Trophoblast cell (in vitro differentiated cells and primary cell): ENCODE results near the gene RAB1B.
A peak's percentile ranks its signal among the peaks of the same experiment; 100 is the strongest.

Experiments
- DNase-seq, 2 donors: peaks; one replicate each; pipeline ENCODE4 v3.0.0-alpha.2; 2016
- H2AFZ ChIP-seq: 2 replicates; pipeline ENCODE4 v1.6.1; 2013; ENCODE audit warnings: low read length, moderate library complexity, mild to moderate bottlenecking; ENCODE audit not compliant: insufficient read depth, poor library complexity
- H2AK5ac ChIP-seq: 2 replicates; pipeline ENCODE4 v1.6.1; 2013; ENCODE audit warnings: mild to moderate bottlenecking, low read length
- H2BK120ac ChIP-seq: 2 replicates; pipeline ENCODE4 v1.6.1; 2013; ENCODE audit warnings: low read length, mild to moderate bottlenecking, moderate library complexity; ENCODE audit not compliant: insufficient read depth, poor library complexity
- H2BK12ac ChIP-seq: 2 replicates; pipeline ENCODE4 v1.6.1; 2013; ENCODE audit warnings: mild to moderate bottlenecking, low read length, moderate library complexity
- H2BK5ac ChIP-seq: 2 replicates; pipeline ENCODE4 v1.6.1; 2013; ENCODE audit warnings: low read length, low read depth, moderate library complexity, mild to moderate bottlenecking; ENCODE audit not compliant: poor library complexity
- H3K14ac ChIP-seq: 2 replicates; pipeline ENCODE4 v1.6.1; 2013; ENCODE audit warnings: mild to moderate bottlenecking, low read length
- H3K18ac ChIP-seq: 2 replicates; pipeline ENCODE4 v1.6.1; 2013; ENCODE audit warnings: mild to moderate bottlenecking, low read length
- H3K23ac ChIP-seq: 2 replicates; pipeline ENCODE4 v1.6.1; 2013; ENCODE audit warnings: low read length
- H3K27ac ChIP-seq: 2 replicates; pipeline ENCODE4 v1.5.1; 2013; ENCODE audit warnings: low read depth, mild to moderate bottlenecking, inconsistent platforms, low read length, moderate library complexity
- H3K27me3 ChIP-seq: 2 replicates; pipeline ENCODE4 v1.6.1; 2013; ENCODE audit warnings: inconsistent platforms, mild to moderate bottlenecking, low read length, moderate library complexity; ENCODE audit not compliant: insufficient read depth
- H3K36me3 ChIP-seq, 2 experiments: 1 replicate in 1 of 2; 2 replicates in 1 of 2; pipeline ENCODE4 v1.6.1; 2013; ENCODE audit warnings: low read length in 2 of 2, mild to moderate bottlenecking in 2 of 2, moderate library complexity in 1 of 2; ENCODE audit not compliant: insufficient read depth in 2 of 2, control insufficient read depth in 1 of 2
- H3K4ac ChIP-seq: 2 replicates; pipeline ENCODE4 v1.6.1; 2013; ENCODE audit warnings: low read depth, mild to moderate bottlenecking, low read length, moderate library complexity
- H3K4me1 ChIP-seq, 2 experiments: 1 replicate in 1 of 2; 2 replicates in 1 of 2; pipeline ENCODE4 v1.6.1; 2013; ENCODE audit warnings: low read length in 2 of 2, mild to moderate bottlenecking in 2 of 2, moderate library complexity in 1 of 2; ENCODE audit not compliant: insufficient read depth in 2 of 2, control insufficient read depth in 1 of 2
- H3K4me2 ChIP-seq: 2 replicates; pipeline ENCODE4 v1.6.1; 2013; ENCODE audit warnings: inconsistent platforms, mild to moderate bottlenecking, low read length, moderate library complexity
- H3K4me3 ChIP-seq: 2 replicates; pipeline ENCODE4 v1.5.1; 2013; ENCODE audit warnings: mild to moderate bottlenecking, low read depth, low read length, inconsistent platforms
- H3K79me1 ChIP-seq: one replicate; pipeline ENCODE4 v1.6.1; 2013; ENCODE audit warnings: low read length
- H3K79me2 ChIP-seq: 2 replicates; pipeline ENCODE4 v1.6.1; 2013; ENCODE audit warnings: low read length, mild to moderate bottlenecking; ENCODE audit not compliant: control insufficient read depth, insufficient read depth, poor library complexity
- H3K9ac ChIP-seq: 2 replicates; pipeline ENCODE4 v1.6.1; 2013; ENCODE audit warnings: mild to moderate bottlenecking, low read length
- H3K9me3 ChIP-seq: 2 replicates; pipeline ENCODE4 v1.6.1; 2013; ENCODE audit warnings: low read depth, mild to moderate bottlenecking, control low read depth, inconsistent platforms, low read length; ENCODE audit not compliant: insufficient read depth
- H4K12ac ChIP-seq: 2 replicates; pipeline ENCODE4 v1.6.1; 2013; ENCODE audit warnings: low read depth, mild to moderate bottlenecking, low read length, moderate library complexity
- H4K8ac ChIP-seq: 2 replicates; pipeline ENCODE4 v1.6.1; 2013; ENCODE audit warnings: low read depth, mild to moderate bottlenecking, low read length, moderate library complexity
- H4K91ac ChIP-seq: one replicate; pipeline ENCODE4 v1.6.1; 2013; ENCODE audit warnings: low read depth, mild to moderate bottlenecking, low read length, moderate library complexity
- WGBS: extraction: QIAGEN DNeasy Blood & Tissue Kit; methylation state at CpG from one replicate; pipeline ENCODE4 v1.1.7; 2013; ENCODE audit warnings: missing lambda C conversion rate; ENCODE audit not compliant: insufficient read length, insufficient coverage; ENCODE audit errors: extremely low coverage; 5-methylcytosine and 5-hydroxymethylcytosine counted together

RAB1B gene

DNA sequence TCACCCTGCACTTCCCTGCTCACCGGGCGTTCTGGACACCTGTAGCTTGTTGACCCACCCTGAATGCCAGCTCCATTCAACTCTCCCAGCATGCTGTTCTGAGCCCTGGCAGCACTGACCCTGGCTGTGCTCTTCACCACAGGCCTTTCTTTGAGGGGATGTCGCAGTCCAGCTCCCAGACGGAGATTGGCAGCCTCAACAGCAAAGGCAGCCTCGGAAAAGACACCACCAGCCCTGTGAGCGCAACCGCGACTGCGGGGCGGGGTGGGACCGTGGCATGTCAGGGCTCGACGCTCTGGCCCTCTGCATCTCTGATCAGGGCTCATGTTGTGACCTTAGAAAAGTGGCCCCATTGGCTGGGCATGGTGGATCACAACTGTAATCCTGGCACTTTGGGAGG is 47.4 kb upstream of the RAB1B start:
- H4K91ac ChIP-seq = no peak overlapping the region
- peaks cover 50 to 67% of the 10 kb centered on the region in 2 experiments for H3K36me3 ChIP-seq
- no peak overlapping the region for H4K12ac ChIP-seq
- H3K9ac ChIP-seq = no peak overlapping the region
- H3K27ac ChIP-seq = no peak overlapping the region
- no peak overlapping the region for H3K4me3 ChIP-seq
- H2BK12ac ChIP-seq = no peak overlapping the region
- H2BK5ac ChIP-seq = no peak overlapping the region
- no peak overlapping the region for H2BK120ac ChIP-seq
- no CpG with 5 or more reads among the region's 13 CpGs for WGBS
- H3K27me3 ChIP-seq = no peaks in the 10 kb centered on the region
- H4K8ac ChIP-seq = no peak overlapping the region
- no peaks in the 10 kb centered on the region for H3K79me2 ChIP-seq
- H3K14ac ChIP-seq = no peak overlapping the region
- H3K79me1 ChIP-seq = no peaks in the 10 kb centered on the region
- DNase-seq = no peak
- H3K23ac ChIP-seq = no peak overlapping the region
- no peak overlapping the region for H3K4me2 ChIP-seq
- H3K4me1 ChIP-seq = no peaks in the 10 kb centered on the region
- H2AFZ ChIP-seq = no peak overlapping the region
- H3K9me3 ChIP-seq = no peaks in the 10 kb centered on the region
- H3K18ac ChIP-seq = no peak overlapping the region
- no peak overlapping the region for H3K4ac ChIP-seq
- no peak overlapping the region for H2AK5ac ChIP-seq

DNA sequence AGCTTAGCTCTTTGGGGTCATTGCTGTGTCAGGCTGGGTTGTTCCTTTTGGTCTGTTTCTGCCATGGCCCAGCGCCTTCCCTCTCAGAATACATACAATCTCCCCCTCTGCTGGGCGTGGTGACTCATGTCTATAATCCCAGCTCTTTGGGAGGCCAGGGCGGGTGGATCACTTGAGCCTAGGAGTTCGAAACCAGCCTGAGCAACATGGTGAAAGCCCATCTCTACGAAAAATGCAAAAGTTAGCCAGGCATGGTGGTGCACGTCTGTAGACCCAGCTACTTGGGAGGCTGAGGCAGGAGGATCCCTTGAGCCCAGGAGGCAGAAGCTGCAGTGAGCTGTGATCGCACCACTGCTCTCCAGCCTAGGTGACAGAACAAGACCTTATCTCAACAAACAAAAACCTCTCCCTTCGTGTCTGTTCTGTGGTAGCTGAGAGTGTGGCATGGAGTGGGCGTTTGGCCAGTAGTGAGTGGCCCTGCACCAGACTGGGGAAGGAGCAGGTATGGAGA is 46.7 kb upstream of the RAB1B start:
- Histone ChIP-seq H3K79me2 (no peaks in the 10 kb centered on the region), H3K18ac (no peak overlapping the region), H3K27me3 (no peaks in the 10 kb centered on the region), H2BK5ac (no peak overlapping the region), H3K4me1 (no peaks in the 10 kb centered on the region), H3K4me2 (no peak overlapping the region), H3K4ac (no peak overlapping the region), H4K12ac (no peak overlapping the region), H3K23ac (no peak overlapping the region), H3K79me1 (no peaks in the 10 kb centered on the region), H3K9me3 (no peaks in the 10 kb centered on the region), H3K36me3 (peaks cover 43 to 59% of the 10 kb centered on the region in 2 experiments), H2BK12ac (no peak overlapping the region), H4K8ac (no peak overlapping the region), H3K27ac (no peak overlapping the region), H2BK120ac (no peak overlapping the region), H3K9ac (no peak overlapping the region), H2AFZ (no peak overlapping the region), H4K91ac (no peak overlapping the region), H3K4me3 (no peak overlapping the region), H3K14ac (no peak overlapping the region), H2AK5ac (no peak overlapping the region)
- no CpG with 5 or more reads among the region's 9 CpGs for WGBS
- DNase-seq = no peak

DNA sequence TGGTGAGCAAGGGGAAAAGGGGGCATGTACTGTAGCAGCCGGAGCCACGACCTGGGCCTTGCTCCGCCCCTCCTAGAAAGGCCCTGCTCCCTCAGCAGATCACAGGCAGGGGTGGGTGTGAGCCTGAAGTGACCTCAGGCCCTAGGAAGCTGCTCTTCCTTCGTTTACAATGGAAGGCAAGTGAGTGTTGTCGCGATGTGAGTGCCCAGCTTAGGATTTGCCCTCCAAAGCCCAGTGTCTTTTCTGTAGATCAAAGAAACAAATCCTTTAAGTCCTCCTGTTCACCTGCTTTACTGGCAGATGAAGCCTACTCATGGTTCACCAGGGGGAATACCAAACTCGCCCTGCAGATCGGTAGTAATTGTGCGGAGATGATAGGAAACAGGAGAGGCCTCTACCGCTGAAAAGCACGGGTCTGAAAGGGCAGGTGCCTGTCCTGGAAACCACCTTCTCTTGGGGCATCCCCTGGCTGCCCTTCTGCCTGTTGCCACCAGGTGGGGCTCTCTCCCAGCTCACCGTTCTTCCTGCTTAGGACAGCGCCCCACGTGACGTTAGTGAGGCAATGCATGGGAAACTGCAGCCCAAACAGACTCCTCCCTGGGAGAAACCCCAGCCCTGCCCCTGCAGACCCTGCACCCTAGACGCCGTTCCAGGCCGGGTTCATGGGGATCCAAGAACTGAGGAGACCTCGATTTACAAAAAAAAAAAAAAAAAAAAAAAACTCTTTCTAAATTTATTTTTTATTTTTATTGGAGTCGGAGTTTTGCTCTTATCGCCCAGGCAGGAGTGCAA is 45.9 kb upstream of the RAB1B start:
- Histone ChIP-seq H3K36me3 (peaks cover 38 to 53% of the 10 kb centered on the region in 2 experiments), H3K27me3 (no peaks in the 10 kb centered on the region), H2AFZ (no peak overlapping the region), H3K4me2 (no peak overlapping the region), H4K12ac (no peak overlapping the region), H3K79me2 (no peaks in the 10 kb centered on the region), H3K23ac (no peak overlapping the region), H4K8ac (no peak overlapping the region), H2BK12ac (no peak overlapping the region), H3K4me3 (no peak overlapping the region), H3K9me3 (no peaks in the 10 kb centered on the region), H3K18ac (no peak overlapping the region), H3K79me1 (no peaks in the 10 kb centered on the region), H2BK120ac (no peak overlapping the region), H3K27ac (no peak overlapping the region), H2AK5ac (no peak overlapping the region), H4K91ac (no peak overlapping the region), H2BK5ac (no peak overlapping the region), H3K4ac (no peak overlapping the region), H3K9ac (no peak overlapping the region), H3K14ac (no peak overlapping the region), H3K4me1 (no peaks in the 10 kb centered on the region)
- WGBS = no CpG with 5 or more reads among the region's 21 CpGs
- DNase-seq = peak; percentile 94 to 97

DNA sequence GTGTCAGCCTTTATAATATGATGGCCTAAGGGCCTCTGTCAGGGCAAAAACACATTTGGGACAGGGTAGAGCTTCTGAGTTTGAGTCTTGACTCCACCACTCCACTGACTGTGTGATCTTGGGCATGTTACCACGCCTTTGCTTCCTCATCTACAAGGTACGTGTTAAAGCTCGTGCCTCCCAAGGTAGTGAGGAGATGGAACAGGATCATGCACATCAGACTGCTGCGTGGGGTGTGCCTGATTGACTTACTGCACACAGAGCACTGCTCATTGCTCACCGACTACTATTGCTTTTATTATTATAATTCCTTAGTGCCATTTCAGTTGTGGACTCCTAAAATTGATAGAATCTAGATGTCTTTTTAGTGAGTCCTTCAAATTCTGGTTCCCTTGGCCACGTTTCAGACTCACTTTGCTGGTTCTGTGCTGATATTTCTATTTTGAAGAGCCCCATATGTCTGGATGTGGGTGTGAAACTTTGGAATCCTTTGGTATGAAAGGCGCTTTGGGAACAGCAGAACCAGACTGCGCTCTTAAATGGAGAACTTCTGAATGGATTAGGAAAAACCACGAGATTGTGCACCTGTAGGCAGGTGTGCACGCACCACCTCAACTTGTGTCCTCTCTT is 44.1 kb upstream of the RAB1B start:
- Histone ChIP-seq H3K9ac (no peak overlapping the region), H3K4me3 (no peak overlapping the region), H2AFZ (no peak overlapping the region), H2BK12ac (no peak overlapping the region), H3K27ac (no peak overlapping the region), H2BK5ac (no peak overlapping the region), H3K27me3 (no peaks in the 10 kb centered on the region), H3K9me3 (no peaks in the 10 kb centered on the region), H3K4me1 (no peaks in the 10 kb centered on the region), H3K79me1 (no peaks in the 10 kb centered on the region), H4K12ac (no peak overlapping the region), H3K4me2 (no peak overlapping the region), H3K14ac (no peak overlapping the region), H3K36me3 (peaks cover 28 to 43% of the 10 kb centered on the region in 2 experiments), H3K79me2 (no peaks in the 10 kb centered on the region), H4K91ac (no peak overlapping the region), H3K4ac (no peak overlapping the region), H2AK5ac (no peak overlapping the region), H4K8ac (no peak overlapping the region), H3K18ac (no peak overlapping the region), H2BK120ac (no peak overlapping the region), H3K23ac (no peak overlapping the region)
- DNase-seq = no peak
- no CpG with 5 or more reads among the region's 10 CpGs for WGBS
